GM19397 (cell line): Measurements from ENCODE around the gene SEMA7A.
A peak's percentile ranks its signal among the peaks of the same experiment; 100 is the strongest.
"Not testable (repeated sequence)": the region's sequence is repeated elsewhere in the genome, so short reads cannot be mapped to it uniquely, and the experiment has no call there.

ENCODE experiments used
- ATAC-seq: cut with Tn5 transposase; IDR thresholded peaks from one replicate; pipeline ENCODE4 v1.9.1; 2021; ENCODE audit warnings: mild to moderate bottlenecking, moderate library complexity; ENCODE audit not compliant: unreplicated experiment

Gene SEMA7A, protein sequence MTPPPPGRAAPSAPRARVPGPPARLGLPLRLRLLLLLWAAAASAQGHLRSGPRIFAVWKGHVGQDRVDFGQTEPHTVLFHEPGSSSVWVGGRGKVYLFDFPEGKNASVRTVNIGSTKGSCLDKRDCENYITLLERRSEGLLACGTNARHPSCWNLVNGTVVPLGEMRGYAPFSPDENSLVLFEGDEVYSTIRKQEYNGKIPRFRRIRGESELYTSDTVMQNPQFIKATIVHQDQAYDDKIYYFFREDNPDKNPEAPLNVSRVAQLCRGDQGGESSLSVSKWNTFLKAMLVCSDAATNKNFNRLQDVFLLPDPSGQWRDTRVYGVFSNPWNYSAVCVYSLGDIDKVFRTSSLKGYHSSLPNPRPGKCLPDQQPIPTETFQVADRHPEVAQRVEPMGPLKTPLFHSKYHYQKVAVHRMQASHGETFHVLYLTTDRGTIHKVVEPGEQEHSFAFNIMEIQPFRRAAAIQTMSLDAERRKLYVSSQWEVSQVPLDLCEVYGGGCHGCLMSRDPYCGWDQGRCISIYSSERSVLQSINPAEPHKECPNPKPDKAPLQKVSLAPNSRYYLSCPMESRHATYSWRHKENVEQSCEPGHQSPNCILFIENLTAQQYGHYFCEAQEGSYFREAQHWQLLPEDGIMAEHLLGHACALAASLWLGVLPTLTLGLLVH

DNA sequence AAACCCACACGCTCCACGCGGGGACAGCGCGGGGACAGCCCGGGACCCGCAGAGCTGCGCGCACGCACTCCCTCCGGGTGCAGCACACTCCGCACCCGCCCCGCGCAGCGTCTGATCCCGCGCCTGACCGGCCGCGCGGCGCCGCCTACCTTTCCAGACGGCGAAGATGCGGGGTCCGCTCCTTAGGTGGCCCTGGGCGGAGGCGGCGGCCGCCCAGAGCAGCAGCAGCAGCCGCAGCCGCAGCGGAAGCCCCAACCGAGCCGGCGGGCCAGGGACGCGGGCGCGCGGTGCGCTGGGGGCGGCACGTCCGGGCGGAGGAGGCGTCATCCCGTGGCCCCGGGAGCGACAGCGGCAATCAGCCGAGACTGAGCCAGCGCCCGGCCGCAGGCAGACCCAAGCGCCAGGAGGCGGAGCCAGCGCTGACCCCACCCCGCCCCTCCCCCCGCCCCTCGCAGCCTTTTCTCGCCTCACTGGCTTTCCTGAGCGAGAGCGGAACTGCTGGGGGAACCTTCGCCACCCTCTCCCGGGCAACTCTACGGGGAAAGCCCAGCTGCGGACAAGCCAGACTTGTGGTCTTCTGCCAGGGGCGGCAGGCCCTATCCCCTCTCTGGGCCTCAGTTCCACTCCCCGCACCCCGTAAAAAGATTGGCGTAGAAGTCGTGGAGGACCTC, at the start of gene SEMA7A:
Gene SEMA7A, minus strand, starts transcription at position 367 of the 671 bp plus-strand sequence. Its CDS starts 40 bp downstream, at position 327.
- ATAC-seq: peak; percentile 60

- no peak for ATAC-seq
These were observed 48.9 kb upstream of the SEMA7A start for GRCh38 chr15:74482661-74483060.

- ATAC-seq: not testable (repeated sequence)
These were observed 46.6 kb upstream of the SEMA7A start for GRCh38 chr15:74480364-74480763.

DNA sequence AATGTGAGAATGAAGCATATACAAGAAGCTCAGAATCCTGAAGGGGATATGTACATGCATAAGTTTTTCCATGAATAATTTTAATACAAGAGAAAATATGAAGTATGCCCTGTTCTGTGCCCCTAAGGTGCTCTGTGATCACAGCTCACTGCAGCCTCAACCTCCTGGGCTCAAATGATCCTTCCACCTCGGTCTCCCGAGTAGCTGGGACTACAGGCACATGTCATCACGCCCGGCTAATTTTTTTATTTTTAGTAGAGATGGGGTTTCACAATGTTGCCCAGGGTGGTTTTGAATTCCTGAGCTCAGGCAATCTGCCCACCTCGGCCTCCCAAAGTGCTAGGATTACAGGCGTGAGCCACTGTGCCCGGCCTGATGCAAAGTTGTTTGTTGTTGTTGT, 37.9 kb upstream of the SEMA7A start:
- not testable (repeated sequence) for ATAC-seq

GRCh38 chr15:74470631-74471395, 37.1 kb upstream of the SEMA7A start:
- no peak for ATAC-seq

- ATAC-seq: no peak
These were observed 34.7 kb upstream of the SEMA7A start for GRCh38 chr15:74468341-74469032.

- ATAC-seq: no peak
These were observed 32.8 kb upstream of the SEMA7A start for GRCh38 chr15:74466570-74466969.

DNA sequence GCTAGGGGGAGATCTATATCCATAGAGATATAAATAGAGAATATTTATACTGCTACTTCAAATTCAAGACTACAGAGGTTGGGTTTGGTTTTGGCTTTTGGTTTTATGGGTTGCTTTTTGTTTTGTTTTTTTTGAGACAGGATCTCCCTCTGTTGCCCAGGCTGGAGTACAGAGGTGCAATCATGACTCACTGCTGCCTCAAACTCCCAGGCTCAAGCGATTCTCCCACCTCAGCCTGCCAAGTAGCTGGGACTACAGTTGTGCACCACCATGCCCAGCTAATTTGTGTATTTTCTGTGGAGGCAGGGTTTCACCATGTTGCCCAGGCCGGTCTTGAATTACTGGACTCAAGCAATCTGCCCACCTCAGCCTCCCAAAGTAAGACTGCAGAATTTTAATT, 31.1 kb upstream of the SEMA7A start:
- ATAC-seq: no peak

DNA sequence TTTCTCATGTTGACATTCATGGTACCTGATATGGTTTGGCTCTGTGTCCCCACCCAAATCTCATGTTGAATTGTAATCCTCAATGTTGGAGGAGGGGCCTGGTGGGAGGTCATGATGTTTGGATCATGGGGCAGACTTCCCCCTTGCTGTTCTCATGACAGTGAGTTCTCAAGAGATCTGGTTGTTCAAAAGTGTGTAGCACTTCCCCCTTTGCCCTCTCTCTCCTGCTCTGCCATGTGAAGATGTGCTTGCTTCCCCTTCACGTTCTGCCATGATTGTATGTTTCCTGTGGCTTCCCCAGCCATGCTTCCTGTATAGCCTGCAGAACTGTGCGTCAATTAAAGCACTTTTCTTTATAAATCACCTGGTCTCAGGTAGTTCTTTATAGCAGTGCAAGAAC, 30.5 kb upstream of the SEMA7A start:
- no peak for ATAC-seq

DNA sequence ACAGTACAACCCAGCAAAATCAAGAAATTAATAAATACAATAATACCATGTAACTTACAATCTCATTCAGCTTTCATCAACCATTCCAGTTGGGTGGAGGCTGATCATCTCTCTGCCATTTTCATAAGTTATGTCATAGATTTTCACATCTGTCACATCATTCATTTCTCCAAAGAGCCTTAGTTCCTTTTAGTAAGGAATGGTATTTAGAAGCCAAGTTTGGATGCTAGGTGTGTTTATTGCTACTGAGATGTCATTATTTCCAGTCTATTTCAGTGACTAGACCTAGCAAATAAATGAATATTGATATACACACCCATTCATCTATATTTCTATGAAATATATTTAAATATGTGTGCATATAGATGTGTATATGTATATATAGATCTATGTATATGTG, 29.9 kb upstream of the SEMA7A start:
- ATAC-seq: no peak

- ATAC-seq: no peak
These were observed 28.2 kb upstream of the SEMA7A start for GRCh38 chr15:74461847-74462511.

GRCh38 chr15:74460871-74461846, 27.4 kb upstream of the SEMA7A start, which contains the start of gene UBL7:
Gene UBL7 (minus strand): TSS chr15:74461160. CDS start chr15:74458867, 2,293 bp downstream.
- ATAC-seq: peak; percentile 86

DNA sequence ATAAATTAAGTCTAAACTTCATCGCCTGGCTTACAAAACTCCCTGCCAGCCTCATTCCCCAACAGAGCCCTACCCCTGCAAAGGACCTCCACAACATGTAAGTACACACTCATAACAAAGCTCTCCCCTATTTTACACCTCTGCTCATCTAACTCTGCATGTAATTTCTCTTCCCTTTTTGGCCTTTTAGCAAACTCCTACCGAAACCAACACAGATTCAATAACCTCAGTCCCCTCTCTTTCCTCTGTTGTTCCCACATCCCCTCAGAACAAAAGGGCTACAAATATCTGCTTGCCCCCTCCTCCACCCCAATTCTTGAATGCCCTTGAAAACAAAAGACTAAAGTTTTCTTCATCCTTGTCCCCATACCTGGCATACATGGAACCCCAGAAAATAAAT, 26.5 kb upstream of the SEMA7A start:
- ATAC-seq: no peak

DNA sequence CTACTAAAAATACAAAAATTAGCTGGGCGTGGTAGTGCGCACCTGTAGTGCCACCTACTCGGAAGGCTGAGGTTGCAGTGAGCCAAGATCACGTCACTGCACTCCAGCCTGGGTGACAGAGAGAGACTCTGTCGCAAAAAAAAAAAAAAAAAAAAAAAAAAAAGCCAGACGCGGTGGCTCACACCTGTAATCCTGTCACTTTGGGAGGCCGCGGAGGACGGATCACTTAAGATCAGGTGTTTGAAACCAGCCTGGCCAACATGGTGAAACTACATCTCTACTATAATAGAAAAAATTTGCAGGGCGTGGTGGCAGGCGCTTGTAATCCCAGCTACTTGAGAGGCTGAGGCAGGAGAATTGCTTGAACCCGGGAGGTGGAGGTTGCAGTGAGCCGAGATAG, 26.0 kb upstream of the SEMA7A start:
- ATAC-seq: not testable (repeated sequence)

GRCh38 chr15:74458473-74458872, 24.7 kb upstream of the SEMA7A start:
- ATAC-seq: no peak

DNA sequence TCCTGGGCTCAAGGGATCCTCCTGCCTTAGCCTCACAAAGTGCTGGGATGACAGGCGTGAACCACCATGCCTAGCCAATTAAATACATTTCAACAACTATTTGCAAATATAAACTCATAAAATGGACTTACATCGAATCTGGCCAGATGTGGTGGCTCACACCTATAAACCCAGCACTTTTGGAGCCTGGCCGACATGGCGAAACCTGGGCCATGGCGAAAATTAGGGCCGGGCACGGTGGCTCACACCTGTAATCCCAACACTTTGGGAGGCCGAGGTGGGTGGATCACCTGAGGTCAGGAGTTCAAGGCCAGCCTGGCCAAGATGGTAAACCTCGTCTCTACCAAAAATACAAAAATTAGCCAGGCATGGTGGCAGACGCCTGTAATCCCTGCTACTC, 23.3 kb upstream of the SEMA7A start:
- not testable (repeated sequence) for ATAC-seq

- ATAC-seq: no peak
These were observed 21.2 kb upstream of the SEMA7A start for GRCh38 chr15:74454764-74455500.
